Measurements from ENCODE around the gene POLG2.
A peak's percentile ranks its signal among the peaks of the same experiment; 100 is the strongest.

GRCh38 chr17:64505340-64506200 is 8.7 kb upstream of the POLG2 start:
- TF ChIP-seq EHMT2 (IDR thresholded peaks at IDR 0.05; ENCODE audit: low read depth) (no peak), JUN (IDR thresholded peaks at IDR 0.05) (no peak; a peak in 1 of 5 replicates), CTCF (IDR thresholded peaks at IDR 0.05) (no peak; the same call in 2 of the 3 replicates), ESRRA (IDR thresholded peaks at IDR 0.05; ENCODE audit: borderline replicate concordance, low read length) (no peak), EP300 (IDR thresholded peaks at IDR 0.05) (no peak), POLR2AphosphoS2 (conservative IDR thresholded peaks at IDR 0.05; ENCODE audit: low read length) (no peak), POLR2A (IDR thresholded peaks at IDR 0.05; ENCODE audit: low read length) (peak; percentile 65)
